Globus pallidus (tissue), 1 donor: ENCODE data around the gene SH3TC1.
A peak's percentile ranks its signal among the peaks of the same experiment; 100 is the strongest.

Experiments
- DNase-seq: peaks from one replicate; pipeline ENCODE4 v3.0.0-alpha.2; 2015; ENCODE audit warnings: low spot score

The SH3TC1 gene

DNA sequence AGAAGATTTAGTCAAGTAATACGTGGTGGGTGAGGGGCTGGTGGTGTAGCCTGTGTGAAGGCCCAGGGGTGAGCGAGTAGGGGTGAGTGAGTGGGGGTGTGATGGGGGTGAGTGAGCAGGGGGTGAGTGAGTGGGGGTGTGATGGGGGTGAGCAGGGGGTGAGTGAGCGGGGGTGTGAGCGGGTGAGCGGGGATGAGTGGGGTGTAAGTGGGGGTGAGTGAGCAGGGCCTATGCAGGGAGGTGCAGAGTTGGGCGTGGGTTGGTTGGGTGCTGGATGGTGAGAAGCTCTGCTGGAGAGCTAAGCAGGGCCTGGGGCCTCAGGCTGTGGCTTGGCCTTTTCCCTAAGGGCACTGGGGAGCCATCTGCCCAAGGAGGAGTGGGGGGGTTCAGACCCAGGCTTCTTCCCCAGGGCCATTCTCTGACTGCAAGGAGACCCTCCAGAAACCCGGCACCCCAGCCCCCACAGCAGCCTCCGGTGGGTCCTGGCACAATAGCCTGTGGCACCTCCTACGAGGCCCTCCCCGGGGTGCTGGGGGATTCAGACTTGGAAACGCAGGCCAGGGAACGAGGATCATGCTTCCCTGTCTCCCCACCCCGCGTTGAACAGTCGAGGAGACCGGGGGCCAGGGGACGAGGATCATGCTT lies 30.4 kb downstream of the SH3TC1 start:
- no peak for DNase-seq

- DNase-seq = no peak
Measured at GRCh38 chr4:8230033-8230432, 30.9 kb downstream of the SH3TC1 start.

DNA sequence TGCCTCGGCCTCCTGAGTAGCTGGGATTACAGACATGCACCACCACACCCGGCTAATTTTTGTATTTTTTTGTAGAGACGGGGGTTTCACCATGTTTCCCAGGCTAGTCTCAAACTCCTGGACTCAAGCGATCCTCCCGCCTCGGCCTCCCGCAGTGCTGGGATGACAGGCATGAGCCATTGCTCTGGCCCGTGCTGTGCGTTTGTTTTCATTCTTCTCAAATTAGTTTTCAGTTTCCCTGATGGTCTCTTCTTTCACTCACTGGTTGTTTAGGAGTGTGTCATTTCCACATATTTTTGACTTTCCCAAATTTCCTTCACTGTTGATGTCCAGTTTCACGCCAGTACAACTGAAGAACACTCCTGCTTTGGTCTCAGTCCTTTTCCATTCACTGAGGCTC lies 31.8 kb downstream of the SH3TC1 start:
- DNase-seq = no peak

DNA sequence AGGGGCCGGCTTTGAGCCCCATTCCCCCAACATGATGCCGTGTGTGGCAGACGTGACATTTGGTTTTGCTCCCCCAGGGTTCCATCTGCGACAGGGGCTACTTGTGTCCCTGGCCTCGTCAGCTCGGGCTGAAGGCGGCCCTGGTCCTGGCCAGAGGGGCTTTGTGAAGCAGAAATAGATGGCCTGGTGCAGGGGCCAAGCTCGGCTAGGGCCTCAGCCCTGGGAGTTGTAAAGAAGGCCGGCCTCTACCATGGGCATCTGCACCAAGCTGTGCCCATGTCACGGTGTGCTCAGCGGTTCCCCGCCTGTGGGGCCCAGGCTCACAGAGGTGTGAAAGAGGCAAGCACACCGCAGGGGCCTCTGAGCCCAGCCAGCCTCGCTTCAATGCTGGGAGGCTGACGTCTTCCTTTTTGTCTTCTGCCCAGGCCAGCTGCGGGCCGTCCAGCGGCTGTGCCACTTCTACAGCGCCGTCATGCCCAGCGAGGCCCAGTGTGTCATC lies 32.5 kb downstream of the SH3TC1 start:
- no peak for DNase-seq

GRCh38 chr4:8232748-8233147 lies 33.7 kb downstream of the SH3TC1 start:
- no peak for DNase-seq

DNA sequence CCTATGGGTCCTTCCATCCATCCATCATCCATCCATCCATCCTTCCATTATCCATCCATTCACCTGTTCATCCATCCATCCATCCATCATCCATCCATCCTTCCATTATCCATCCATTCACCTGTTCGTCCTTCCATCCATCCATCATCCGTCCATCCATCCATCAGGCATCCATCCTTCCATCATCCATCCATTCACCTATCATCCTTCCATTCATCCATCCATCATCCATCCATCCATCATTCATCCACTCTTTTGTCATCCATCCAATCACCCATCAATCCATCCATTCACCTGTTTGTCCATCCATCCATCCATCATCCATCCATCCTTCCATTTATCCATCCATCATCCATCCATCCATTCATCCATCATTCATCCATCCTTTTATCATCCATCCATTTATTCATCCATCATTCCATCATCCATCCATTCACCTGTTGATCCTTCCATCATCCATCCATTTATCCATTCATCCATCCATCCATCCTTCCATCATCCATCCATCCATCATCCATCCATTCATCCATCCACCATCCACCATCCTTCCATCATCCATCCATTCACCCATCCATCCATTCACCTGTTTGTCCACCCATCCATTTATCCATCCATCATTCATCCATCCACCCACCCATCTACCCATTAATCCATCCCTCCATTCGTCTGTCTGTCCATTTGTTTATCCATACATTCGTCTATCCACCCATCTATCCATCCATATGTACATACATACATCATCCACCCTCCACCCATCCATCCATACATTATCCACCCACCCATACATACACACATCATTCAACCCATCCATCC lies 34.8 kb downstream of the SH3TC1 start:
- DNase-seq = no peak

- DNase-seq = no peak
Measured at GRCh38 chr4:8234715-8235114, 35.6 kb downstream of the SH3TC1 start.

GRCh38 chr4:8235224-8235623 lies 36.1 kb downstream of the SH3TC1 start:
- no peak for DNase-seq

DNA sequence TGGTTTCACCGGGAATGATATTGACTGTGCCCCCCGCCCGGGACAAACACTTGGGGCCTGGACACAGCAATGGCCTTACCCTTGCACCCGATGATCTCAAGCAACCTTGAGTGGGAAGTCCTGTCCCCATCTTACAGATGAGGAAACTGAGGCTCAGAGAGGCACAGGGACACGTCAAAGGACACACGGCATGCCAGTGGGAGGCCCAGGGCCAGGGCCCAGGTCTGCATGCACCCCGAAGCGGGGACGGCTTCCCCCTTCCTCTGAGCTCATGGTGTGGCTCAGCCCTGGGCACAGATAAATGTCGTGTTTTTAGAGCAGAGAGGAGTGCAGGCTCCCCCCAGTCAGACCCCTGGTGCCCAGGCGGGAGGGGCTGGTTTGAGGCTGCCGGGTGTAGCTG lies 36.6 kb downstream of the SH3TC1 start:
- no peak for DNase-seq

DNA sequence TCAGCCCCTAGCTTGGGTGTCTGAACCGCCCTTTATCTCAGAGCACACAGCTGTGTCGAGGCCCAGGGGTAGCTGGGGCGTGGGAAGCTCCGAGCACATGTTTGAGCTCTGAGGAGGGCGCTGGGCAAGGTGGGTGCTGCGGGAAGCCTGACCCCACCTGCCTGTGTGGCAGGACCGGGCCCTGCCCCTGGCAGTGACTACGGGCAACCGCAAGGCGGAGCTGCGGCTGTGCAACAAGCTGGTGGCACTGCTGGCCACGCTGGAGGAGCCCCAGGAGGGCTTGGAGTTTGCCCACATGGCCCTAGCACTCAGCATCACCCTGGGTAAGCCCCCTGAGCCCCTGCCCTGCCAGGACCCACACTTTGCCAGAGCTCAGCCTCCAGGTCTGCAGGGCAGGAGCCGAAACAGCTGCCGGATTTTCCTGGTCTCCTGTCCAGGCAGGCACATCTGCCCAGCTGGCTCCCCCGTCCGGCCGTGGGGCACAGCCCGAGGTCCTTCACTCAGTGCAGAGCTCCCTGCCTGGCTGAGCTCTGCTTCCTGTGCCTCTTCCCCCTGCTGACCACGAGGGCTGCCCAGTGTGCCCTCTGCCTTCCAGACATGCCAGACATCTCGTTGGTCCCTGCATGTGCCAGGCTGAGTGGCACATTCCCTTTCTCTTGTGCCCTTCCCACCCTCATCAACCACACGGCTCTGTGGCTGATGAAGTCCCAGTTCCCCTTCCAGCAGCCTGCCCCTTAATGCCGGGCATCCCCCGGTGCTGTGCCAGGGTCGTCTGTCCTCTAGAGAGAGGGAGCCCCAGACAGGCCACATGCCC lies 37.2 kb downstream of the SH3TC1 start:
- DNase-seq = no peak

DNA sequence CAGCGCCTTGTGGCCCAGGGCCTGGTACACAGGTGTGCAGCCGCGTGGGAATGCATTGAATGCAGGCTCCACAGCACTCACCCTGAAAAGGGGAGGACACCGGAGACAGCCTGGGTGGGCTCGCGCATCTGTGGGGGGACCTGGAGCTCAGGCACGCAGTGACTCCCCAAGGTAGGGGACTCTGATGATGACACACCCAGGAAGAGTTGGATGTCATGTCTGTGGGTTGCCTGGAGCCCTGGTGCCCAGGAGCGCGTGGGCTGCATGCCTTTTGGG lies 37.8 kb downstream of the SH3TC1 start:
- no peak for DNase-seq

- no peak for DNase-seq
Measured at GRCh38 chr4:8237256-8237989, 38.3 kb downstream of the SH3TC1 start.

GRCh38 chr4:8238036-8238511 lies 39.0 kb downstream of the SH3TC1 start:
- DNase-seq = no peak

- DNase-seq = no peak
Measured at GRCh38 chr4:8238515-8239053, 39.5 kb downstream of the SH3TC1 start.

- no peak for DNase-seq
Measured at GRCh38 chr4:8239226-8239625, 40.1 kb downstream of the SH3TC1 start.

DNA sequence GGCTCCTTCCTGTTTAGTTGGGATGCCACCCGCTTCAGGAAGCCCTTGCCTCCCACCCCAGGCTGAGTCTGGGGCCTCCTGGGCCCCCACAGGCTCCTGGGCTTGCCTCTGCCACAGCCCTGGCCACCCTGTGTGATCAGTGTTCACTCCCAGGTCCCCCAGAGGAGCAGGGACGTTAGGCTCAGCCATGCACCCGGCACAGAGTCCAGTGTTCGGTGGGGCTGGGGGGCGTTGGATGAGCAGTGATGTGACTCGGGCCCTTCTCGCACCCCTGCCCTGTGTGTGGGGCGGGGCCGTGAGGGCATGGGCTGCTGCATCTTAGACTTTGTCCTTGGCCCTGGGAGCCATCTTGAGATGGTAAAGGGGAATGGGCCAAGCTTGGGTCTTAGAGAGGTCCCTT lies 40.6 kb downstream of the SH3TC1 start:
- no peak for DNase-seq

DNA sequence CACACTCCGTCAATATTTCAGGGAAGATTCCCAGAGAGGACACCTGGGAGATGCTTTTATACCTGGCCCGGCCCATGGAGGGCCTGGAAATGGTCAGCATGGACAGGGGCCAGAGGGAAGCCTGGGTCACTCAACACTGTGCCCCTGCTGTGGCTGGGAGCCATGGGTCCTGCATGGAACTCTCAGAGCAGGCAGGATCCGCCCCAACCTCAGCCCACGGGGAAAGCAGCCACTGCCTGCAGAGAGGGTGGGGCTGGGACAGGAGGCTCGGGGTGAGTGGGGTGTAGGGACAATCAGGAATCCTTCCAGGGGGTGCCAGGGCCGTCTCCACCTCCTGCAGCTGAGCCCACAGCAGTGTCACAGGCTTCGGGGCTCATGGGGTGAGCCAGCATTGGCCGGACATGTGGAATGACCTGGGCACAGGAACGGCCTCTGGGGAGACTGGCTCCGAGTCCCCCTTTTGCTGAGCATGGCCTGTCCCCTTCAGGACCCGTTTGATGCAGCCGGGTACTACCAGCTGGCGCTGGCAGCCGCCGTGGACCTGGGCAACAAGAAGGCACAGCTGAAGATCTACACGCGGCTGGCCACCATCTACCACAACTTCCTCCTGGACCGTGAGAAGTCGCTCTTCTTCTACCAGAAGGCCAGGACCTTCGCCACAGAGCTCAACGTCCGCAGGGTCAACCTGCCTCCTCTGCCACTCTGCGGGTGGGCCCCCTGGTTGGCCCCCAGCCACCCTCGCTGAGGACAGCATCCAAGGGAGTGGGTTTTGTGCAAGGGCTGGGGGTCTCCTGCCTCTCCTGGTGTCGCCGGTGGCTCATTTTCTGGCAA lies 41.3 kb downstream of the SH3TC1 start:
- no peak for DNase-seq

DNA sequence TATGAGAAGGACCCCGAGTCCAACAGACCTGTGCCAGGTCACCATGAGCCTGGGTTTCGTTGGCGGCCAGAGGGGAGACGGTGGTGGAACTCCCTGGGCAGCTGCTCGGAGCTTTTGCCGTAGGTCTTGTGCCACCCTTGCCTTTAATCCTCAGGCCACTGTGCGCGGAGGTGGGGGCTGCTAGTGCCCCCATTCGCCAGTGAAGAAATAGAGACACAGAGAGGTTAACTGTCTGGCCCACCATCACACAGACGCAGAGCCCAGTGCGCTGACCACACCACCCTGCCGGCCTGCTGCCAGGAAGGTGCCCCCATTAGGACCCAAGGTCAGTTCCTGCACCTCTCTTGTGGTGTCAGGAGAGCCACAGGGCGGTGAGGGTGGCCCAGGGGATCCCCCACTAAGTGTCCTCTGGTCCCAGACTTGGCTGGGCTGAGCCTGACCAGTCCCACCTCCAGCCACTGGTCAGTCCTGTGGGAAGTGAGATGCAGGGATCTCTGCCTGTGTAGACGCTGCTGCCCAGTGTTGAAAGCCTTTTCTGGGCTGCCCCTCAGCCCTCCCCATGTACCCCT lies 42.2 kb downstream of the SH3TC1 start:
- no peak for DNase-seq

DNA sequence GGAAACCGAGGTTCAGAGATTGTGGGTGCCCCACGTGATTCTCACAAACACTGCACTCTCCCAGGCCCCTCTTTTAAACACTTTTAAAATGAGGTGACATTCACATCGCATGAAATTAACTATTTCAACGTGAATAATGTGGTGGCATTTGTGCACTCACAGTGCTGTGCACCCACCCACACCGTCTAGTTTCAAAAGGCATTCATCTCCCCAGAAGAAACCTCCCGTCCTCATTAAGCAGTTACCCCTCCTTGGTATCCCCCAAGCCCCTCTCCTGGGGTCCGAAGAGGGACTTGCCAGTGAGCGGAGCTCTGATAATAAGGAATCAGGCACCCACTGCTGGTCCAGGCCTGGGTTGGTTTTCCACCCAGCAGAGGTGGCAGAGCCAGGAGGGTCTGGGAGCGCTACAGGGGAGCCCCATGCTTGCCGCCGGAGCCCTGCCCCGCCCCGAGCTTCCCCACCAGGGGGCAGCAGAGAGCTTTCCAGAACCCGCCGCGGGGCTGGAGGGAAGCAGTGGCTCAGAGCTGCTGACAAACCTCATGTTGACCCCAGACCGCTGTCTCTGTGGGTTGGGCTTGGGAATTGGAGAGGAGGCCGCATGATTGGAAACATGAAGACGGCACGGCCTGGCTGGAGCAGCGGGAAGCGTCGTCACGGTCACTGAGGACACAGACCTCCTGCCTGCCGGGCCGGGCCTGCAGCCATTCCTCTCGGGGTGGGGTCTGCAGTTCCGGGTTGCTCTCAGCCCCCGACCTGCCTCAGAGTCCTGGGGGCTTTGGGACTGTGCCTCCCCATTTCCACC lies 43.0 kb downstream of the SH3TC1 start:
- peak; percentile 54 for DNase-seq
